Liver (tissue), 9 donors: Measurements from ENCODE around the gene SEMA7A. TPM values are rescaled to one million over a fixed set of nuclear protein-coding genes. Genes with fewer than 3 reads are reported as not detected.

Experiments
- DNase-seq: peaks from one replicate; pipeline ENCODE4 v3.0.0-alpha.2; 2017; ENCODE audit warnings: low spot score
- H3K27ac ChIP-seq, 2 donors: one replicate each; pipeline ENCODE4 v1.7.0; 2013; ENCODE audit warnings: inconsistent platforms in 2 of 2, low read length in 2 of 2, control low read depth in 1 of 2, low read depth in 1 of 2, mild to moderate bottlenecking in 1 of 2
- H3K27me3 ChIP-seq, 4 donors: one replicate each; pipeline versions ENCODE4 v1.6.1 to v1.7.0; 2013; ENCODE audit warnings: low read length in 3 of 4, inconsistent platforms in 1 of 4, mild to moderate bottlenecking in 1 of 4, moderate library complexity in 1 of 4; ENCODE audit not compliant: control insufficient read depth in 4 of 4, insufficient read depth in 4 of 4
- H3K36me3 ChIP-seq, 4 donors: one replicate each; pipeline versions ENCODE4 v1.6.1 to v1.7.0; 2013; ENCODE audit warnings: low read length in 3 of 4, mild to moderate bottlenecking in 3 of 4, low read depth in 1 of 4, moderate library complexity in 1 of 4; ENCODE audit not compliant: control insufficient read depth in 4 of 4, insufficient read depth in 3 of 4
- H3K4me1 ChIP-seq, 4 donors: one replicate each; pipeline versions ENCODE4 v1.6.1 to v1.7.0; 2013; ENCODE audit warnings: low read length in 3 of 4, mild to moderate bottlenecking in 3 of 4, moderate library complexity in 1 of 4; ENCODE audit not compliant: control insufficient read depth in 4 of 4, insufficient read depth in 4 of 4
- H3K4me3 ChIP-seq, 3 donors: one replicate each; pipeline versions ENCODE4 v1.6.1 to v1.7.0; 2013; ENCODE audit warnings: low read length in 3 of 3, control low read depth in 1 of 3, low read depth in 1 of 3, mild to moderate bottlenecking in 1 of 3
- H3K9ac ChIP-seq, 2 donors: one replicate each; pipeline ENCODE4 v1.7.0; 2013; ENCODE audit warnings: low read length in 2 of 2, mild to moderate bottlenecking in 2 of 2, moderate library complexity in 2 of 2, control low read depth in 1 of 2, low read depth in 1 of 2
- H3K9me3 ChIP-seq, 4 donors: one replicate each; pipeline versions ENCODE4 v1.6.1 to v1.7.0; 2013; ENCODE audit warnings: low read length in 3 of 4; ENCODE audit not compliant: control insufficient read depth in 4 of 4
- EGR1 ChIP-seq, 2 donors: IDR thresholded peaks; 2 replicates each; pipeline ENCODE4 v1.6.1; 2016 to 2018; ENCODE audit warnings: antibody characterized with exemption in 2 of 2, low read depth in 2 of 2
- FOXA1 ChIP-seq: IDR thresholded peaks from 2 replicates; pipeline ENCODE4 v1.6.1; 2016; ENCODE audit warnings: antibody characterized with exemption
- GABPA ChIP-seq, 2 donors: IDR thresholded peaks in 1 of 2; conservative IDR thresholded peaks in 1 of 2; 2 replicates each; pipeline ENCODE4 v1.6.1; 2016; ENCODE audit warnings: antibody characterized with exemption in 2 of 2, mild to moderate bottlenecking in 1 of 2, moderate library complexity in 1 of 2
- HNF4G ChIP-seq: IDR thresholded peaks from 2 replicates; pipeline ENCODE4 v1.6.1; 2016; ENCODE audit warnings: antibody characterized with exemption
- JUND ChIP-seq, 2 donors: IDR thresholded peaks; 2 replicates each; pipeline ENCODE4 v1.6.1; 2016; ENCODE audit warnings: antibody characterized with exemption in 2 of 2
- RAD21 ChIP-seq, 2 donors: IDR thresholded peaks; 2 replicates each; pipeline ENCODE4 v1.6.1; 2016; ENCODE audit warnings: antibody characterized with exemption in 2 of 2, mild to moderate bottlenecking in 2 of 2
- RXRA ChIP-seq, 2 donors: IDR thresholded peaks; 2 replicates each; pipeline ENCODE4 v1.6.1; 2017 to 2018; ENCODE audit warnings: antibody characterized with exemption in 2 of 2, mild to moderate bottlenecking in 1 of 2
- SP1 ChIP-seq: IDR thresholded peaks from 2 replicates; pipeline ENCODE4 v1.6.1; 2018; ENCODE audit warnings: antibody characterized with exemption, mild to moderate bottlenecking
- TAF1 ChIP-seq: conservative IDR thresholded peaks from 2 replicates; pipeline ENCODE4 v1.6.1; 2016; ENCODE audit warnings: antibody characterized with exemption, mild to moderate bottlenecking
- YY1 ChIP-seq: IDR thresholded peaks from 2 replicates; pipeline ENCODE4 v1.6.1; 2016; ENCODE audit warnings: antibody characterized with exemption, mild to moderate bottlenecking
- WGBS: extraction: QIAGEN DNeasy Blood & Tissue Kit; methylation state at CpG from one replicate; pipeline ENCODE4 v1.1.7; 2013; 5-methylcytosine and 5-hydroxymethylcytosine counted together
- polyA plus RNA-seq, 2 donors: library from polyadenylated mRNA; stranded (reverse) in 1 of 2; unstranded in 1 of 2; fragments of 200-250 nt in 1 of 2; fragments of >200 nt in 1 of 2; fragmentation: Nextera tagmentation in 1 of 2; extraction: Ambion mirVana in 1 of 2; gene quantifications; one replicate each; pipeline versions ENCODE4 v1.2.1 to v1.2.3, GENCODE V29; 2013 to 2015
- total RNA-seq, 2 donors: library from RNA; depleted of rRNA; stranded (reverse); fragments of >200 nt; gene quantifications; one replicate each; pipeline ENCODE4 v1.2.3, GENCODE V29; 2014
- TF ChIP-seq, protein P1 (sequence below): IDR thresholded peaks from 2 replicates; pipeline ENCODE4 v1.6.1; 2016; ENCODE audit warnings: antibody characterized with exemption, mild to moderate bottlenecking
- TF ChIP-seq, protein P2 (sequence below): IDR thresholded peaks from 2 replicates; pipeline ENCODE4 v1.6.1; 2016; ENCODE audit warnings: antibody characterized with exemption
- TF ChIP-seq, protein P3 (sequence below): IDR thresholded peaks from 2 replicates; pipeline ENCODE4 v1.6.1; 2016; ENCODE audit warnings: antibody characterized with exemption
- TF ChIP-seq, protein P4 (sequence below): fragments of 150-350 bp; IDR thresholded peaks from 2 replicates; pipeline ENCODE4 v1.5.1; 2017; ENCODE audit warnings: improper control_type of control experiment, low read depth, low read length; ENCODE audit not compliant: missing input control
- donor health status: healthy.
- donor health status: healthy.
- donor health status: healthy.
- donor health status: healthy.
- donor health status: healthy.

The SEMA7A gene
- total and polyA plus RNA-seq, 4 donors = 0.14 to 18.1 (median 1.4) TPM

DNA sequence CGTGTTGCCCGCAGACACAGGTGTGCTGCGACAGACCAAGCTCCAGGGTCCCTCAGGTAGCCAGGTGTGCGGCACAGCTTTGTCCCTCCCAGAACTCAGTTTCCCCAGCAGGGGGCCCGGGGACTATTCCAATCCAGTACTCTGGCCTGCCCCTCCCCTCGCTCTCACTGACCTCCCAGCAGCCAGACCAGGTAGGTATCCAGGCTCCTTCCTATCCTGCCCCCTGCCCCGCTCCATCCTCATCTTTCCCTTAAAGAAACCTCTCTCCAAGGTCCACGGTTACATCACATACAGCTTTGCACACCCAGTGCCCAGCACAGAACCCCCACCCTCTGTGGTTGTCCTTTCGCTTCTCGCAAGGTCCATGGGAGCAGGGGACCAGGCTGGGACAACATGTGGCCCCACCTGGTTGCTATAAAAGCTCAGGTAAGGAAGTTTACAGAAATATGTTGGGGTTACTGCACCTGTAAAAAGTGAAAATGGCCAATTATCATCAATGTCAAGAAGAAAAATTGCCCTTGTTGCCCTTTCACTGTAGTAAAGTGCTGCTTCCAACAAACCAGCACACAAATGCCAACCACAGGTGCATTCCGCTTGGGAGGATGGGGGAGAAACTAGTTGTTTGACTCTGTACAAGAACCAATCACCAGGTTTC is 59.0 kb downstream of the SEMA7A start:
- no peak overlapping the region for H3K27ac ChIP-seq
- 26% methylated on average over 11 of the region's 11 CpGs for WGBS
- H3K27me3 ChIP-seq = no peaks in the 10 kb centered on the region
- no peak for DNase-seq
- H3K4me3 ChIP-seq = no peak overlapping the region
- H3K9me3 ChIP-seq = no peaks in the 10 kb centered on the region
- no peaks in the 10 kb centered on the region for H3K36me3 ChIP-seq
- no peak overlapping the region for H3K9ac ChIP-seq
- TF ChIP-seq FOXA1 (no peak), RXRA (IDR thresholded peaks at IDR 0.05) (no peak), RAD21 (IDR thresholded peaks at IDR 0.05) (no peak), YY1 (no peak), GABPA (IDR thresholded peaks at IDR 0.05 in 1 of 2, conservative IDR thresholded peaks at IDR 0.05 in 1 of 2) (no peak), EGR1 (IDR thresholded peaks at IDR 0.05; ENCODE audit: low read depth in 2 of 2) (no peak), TAF1 (no peak), HNF4G (no peak)
- TF ChIP-seq, protein P1, sequence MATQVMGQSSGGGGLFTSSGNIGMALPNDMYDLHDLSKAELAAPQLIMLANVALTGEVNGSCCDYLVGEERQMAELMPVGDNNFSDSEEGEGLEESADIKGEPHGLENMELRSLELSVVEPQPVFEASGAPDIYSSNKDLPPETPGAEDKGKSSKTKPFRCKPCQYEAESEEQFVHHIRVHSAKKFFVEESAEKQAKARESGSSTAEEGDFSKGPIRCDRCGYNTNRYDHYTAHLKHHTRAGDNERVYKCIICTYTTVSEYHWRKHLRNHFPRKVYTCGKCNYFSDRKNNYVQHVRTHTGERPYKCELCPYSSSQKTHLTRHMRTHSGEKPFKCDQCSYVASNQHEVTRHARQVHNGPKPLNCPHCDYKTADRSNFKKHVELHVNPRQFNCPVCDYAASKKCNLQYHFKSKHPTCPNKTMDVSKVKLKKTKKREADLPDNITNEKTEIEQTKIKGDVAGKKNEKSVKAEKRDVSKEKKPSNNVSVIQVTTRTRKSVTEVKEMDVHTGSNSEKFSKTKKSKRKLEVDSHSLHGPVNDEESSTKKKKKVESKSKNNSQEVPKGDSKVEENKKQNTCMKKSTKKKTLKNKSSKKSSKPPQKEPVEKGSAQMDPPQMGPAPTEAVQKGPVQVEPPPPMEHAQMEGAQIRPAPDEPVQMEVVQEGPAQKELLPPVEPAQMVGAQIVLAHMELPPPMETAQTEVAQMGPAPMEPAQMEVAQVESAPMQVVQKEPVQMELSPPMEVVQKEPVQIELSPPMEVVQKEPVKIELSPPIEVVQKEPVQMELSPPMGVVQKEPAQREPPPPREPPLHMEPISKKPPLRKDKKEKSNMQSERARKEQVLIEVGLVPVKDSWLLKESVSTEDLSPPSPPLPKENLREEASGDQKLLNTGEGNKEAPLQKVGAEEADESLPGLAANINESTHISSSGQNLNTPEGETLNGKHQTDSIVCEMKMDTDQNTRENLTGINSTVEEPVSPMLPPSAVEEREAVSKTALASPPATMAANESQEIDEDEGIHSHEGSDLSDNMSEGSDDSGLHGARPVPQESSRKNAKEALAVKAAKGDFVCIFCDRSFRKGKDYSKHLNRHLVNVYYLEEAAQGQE = no peak
- TF ChIP-seq, protein P2, sequence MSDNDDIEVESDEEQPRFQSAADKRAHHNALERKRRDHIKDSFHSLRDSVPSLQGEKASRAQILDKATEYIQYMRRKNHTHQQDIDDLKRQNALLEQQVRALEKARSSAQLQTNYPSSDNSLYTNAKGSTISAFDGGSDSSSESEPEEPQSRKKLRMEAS = no peak
- TF ChIP-seq, protein P3, sequence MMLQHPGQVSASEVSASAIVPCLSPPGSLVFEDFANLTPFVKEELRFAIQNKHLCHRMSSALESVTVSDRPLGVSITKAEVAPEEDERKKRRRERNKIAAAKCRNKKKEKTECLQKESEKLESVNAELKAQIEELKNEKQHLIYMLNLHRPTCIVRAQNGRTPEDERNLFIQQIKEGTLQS = no peak
- peaks cover 0 to 18% (median 11%) of the 10 kb centered on the region in 4 donors for H3K4me1 ChIP-seq

DNA sequence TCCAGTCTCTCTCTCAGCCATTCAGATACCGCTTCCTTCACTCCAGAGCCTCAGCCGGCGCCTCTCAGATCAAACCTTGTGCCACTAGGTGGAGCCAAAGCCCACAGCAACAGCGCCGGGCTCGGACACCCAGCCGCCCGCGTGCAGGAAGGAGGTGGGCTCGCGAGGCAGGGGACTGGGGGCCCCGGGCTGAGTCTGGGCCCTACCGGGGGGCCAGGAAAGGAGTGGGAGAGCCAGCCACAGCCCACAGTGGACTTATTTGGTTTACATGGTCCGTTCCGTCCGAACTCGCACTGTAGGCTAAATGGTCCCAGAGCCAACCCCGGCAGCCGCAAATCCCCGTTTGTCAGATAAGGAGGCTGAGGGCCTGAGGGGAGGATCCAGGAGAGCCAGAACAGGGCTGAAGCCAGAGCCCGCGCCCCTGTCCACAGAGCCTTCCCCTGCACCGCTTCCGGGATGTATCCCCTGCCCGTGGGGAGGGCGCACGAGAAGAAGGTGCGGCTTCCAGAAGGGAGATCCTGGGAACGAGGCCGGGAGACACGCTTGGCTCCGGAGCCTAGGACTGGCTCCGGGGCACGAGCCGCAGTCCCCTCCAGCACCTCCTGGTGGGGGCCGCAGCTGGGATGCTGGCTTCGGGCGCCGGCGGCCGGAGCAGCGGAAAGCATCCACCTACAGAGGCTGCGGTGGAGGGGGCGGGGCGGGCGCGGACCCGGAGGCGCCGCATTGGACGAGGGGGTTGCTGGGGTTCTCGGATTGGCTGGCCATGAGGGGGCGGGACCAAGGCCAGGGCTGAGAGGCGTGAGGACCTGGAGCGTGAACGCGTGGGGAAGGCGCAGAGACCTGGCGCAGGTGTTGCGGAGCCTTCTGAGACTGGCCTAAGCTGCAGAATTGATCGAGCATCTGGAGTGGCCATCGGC is 59.8 kb downstream of the SEMA7A start:
- under 1% methylated on average over 62 of the region's 62 CpGs for WGBS
- DNase-seq = peak; percentile 91
- H3K27ac ChIP-seq = no peak overlapping the region
- TF ChIP-seq SP1 = peak; percentile 29
- peak; percentile 94 to 96 for TF ChIP-seq RAD21 (IDR thresholded peaks at IDR 0.05)
- TF ChIP-seq, protein P4, sequence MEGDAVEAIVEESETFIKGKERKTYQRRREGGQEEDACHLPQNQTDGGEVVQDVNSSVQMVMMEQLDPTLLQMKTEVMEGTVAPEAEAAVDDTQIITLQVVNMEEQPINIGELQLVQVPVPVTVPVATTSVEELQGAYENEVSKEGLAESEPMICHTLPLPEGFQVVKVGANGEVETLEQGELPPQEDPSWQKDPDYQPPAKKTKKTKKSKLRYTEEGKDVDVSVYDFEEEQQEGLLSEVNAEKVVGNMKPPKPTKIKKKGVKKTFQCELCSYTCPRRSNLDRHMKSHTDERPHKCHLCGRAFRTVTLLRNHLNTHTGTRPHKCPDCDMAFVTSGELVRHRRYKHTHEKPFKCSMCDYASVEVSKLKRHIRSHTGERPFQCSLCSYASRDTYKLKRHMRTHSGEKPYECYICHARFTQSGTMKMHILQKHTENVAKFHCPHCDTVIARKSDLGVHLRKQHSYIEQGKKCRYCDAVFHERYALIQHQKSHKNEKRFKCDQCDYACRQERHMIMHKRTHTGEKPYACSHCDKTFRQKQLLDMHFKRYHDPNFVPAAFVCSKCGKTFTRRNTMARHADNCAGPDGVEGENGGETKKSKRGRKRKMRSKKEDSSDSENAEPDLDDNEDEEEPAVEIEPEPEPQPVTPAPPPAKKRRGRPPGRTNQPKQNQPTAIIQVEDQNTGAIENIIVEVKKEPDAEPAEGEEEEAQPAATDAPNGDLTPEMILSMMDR = peak; percentile 86
- TF ChIP-seq JUND (IDR thresholded peaks at IDR 0.05) = no peak
- H3K36me3 ChIP-seq = no peaks in the 10 kb centered on the region
- H3K4me3 ChIP-seq = peak overlapping the region; percentile 55 to 67 (median 62)
- H3K9ac ChIP-seq = no peak overlapping the region
- no peaks in the 10 kb centered on the region for H3K27me3 ChIP-seq
- no peaks in the 10 kb centered on the region for H3K9me3 ChIP-seq
- peaks cover 0 to 18% (median 11%) of the 10 kb centered on the region in 4 donors for H3K4me1 ChIP-seq
